GM23248 (cell line): Measurements from ENCODE around the gene BPIFA1.

ENCODE experiments used
- EZH2 ChIP-seq: fragments of 200-600 bp; sonication (generic); IDR thresholded peaks from 2 replicates; pipeline ENCODE4 v1.6.1; 2018; ENCODE audit warnings: antibody characterized with exemption, mild to moderate bottlenecking; ENCODE audit not compliant: insufficient read depth, poor library complexity, severe bottlenecking
- EZH2phosphoT487 ChIP-seq: fragments of 200-600 bp; sonication (generic); IDR thresholded peaks from 2 replicates; pipeline ENCODE4 v1.6.1; 2018; ENCODE audit warnings: antibody characterized with exemption, moderate library complexity, mild to moderate bottlenecking, low read depth; ENCODE audit not compliant: insufficient read depth

- no peak for TF ChIP-seq EZH2
- TF ChIP-seq EZH2phosphoT487 = no peak
These were observed 43.8 kb upstream of the BPIFA1 start for GRCh38 chr20:33191955-33192354.
